HG03575 (cell line): ENCODE measurements around the gene PDE3B.
"Not testable (repeated sequence)": the region's sequence is repeated elsewhere in the genome, so short reads cannot be mapped to it uniquely, and the experiment has no call there.

Experiments
- ATAC-seq: cut with Tn5 transposase; IDR thresholded peaks from one replicate; pipeline ENCODE4 v1.9.1; 2021; ENCODE audit not compliant: unreplicated experiment, insufficient number of reproducible peaks, low FRiP score; ENCODE audit errors: extremely low read depth

PDE3B gene

GRCh38 chr11:14643697-14644225 lies at the start of gene PDE3B:
TSS of gene PDE3B (plus strand) at chr11:14643804. CDS start at chr11:14644076, 272 bp downstream.
- ATAC-seq = no peak

DNA sequence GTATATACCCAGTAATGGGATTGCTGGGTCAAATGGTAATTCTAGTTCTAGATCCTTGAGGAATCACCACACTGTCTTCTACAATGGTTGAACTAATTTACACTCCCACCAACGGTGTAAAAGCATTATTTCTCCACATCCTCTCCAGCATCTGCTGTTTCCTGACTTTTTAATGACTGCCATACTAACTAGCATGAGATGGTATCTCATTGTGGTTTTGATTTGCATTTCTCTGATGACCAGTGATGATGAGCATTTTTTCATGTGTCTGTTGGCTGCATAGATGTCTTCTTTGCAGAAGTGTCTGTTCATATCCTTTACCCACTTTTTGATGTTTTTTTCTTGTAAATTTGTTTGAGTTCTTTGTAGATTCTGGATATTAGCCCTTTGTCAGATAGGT lies 48.3 kb upstream of the PDE3B start:
- not testable (repeated sequence) for ATAC-seq

DNA sequence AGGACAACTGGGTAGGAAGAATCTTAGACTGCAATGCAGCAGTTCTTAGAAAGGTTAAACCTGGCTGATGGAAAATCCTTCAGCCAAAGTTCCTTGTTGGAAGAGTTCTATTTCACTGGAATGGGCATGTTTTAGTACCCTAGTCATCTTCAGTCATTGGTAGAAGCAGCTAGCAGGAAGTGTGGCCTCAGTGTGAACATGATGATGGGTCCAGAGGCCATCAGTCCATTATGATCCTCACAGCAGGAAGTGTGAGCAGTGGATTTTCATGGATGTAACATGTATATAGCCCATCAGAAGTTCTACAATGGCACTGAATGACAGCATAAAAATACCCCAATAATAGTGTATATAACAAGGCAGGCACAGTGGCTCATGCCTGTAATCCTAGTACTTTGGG lies 35.9 kb upstream of the PDE3B start:
- ATAC-seq = no peak

GRCh38 chr11:14609902-14610301 lies 33.7 kb upstream of the PDE3B start:
- ATAC-seq = no peak

DNA sequence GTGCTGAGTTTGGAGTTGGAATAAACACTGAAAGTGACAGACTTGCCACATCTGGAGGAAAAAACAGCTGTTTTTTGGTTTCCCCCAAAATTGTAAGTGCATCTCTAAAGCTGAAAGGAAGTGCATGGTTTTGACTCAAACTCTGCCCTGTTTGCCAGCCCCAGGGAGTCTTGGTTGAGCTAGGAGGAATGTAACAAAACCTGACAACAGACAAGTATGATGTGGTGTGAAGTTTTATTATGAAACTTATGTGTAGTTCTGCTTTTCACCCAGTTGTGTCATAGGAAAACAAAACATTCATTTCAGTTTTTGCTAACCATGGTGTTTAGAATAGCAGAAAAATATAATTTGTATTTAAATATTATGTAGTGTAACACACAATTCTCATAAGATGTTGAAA lies 31.7 kb upstream of the PDE3B start:
- no peak for ATAC-seq

DNA sequence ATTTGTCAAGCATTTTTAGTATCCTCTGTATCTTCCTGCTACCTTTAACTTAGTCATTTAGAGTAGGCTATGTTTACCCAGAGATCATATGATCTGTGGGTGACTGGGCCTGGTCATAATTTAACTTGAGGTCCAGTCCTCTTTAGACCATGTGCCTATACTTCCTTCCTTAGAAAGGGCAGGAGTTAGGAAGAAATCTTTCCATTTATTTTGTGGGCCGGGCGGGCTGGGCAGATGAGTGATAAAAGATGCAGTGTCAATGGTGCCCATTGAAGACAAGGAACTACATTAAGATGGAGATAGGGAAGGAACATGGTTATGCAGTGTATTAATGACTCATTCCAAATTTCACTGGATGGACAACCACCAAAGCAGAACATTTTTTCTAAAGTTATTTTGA lies 30.9 kb upstream of the PDE3B start:
- no peak for ATAC-seq

- ATAC-seq = no peak
These were observed 29.4 kb upstream of the PDE3B start for GRCh38 chr11:14614091-14614622.

GRCh38 chr11:14617241-14618027 lies 26.2 kb upstream of the PDE3B start:
- ATAC-seq = no peak

DNA sequence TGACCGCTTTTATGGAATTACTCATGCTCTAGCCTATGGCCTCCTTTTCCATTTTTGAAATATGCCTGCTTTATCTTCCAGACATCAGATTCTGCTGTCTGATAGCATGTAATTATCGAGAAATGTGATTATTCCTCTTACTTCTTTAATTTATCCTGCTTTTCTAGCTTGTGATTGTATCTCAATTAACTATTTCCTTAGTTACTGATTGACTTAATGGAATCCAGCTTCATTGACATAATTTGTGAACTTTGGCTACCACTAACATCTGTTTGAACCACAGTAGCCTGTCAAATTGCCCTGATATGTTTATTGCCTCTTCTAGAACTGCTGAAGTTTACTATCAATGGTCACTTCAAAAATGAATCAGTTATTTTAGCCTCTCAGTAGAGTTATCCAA lies 25.5 kb upstream of the PDE3B start:
- no peak for ATAC-seq

GRCh38 chr11:14619603-14620531 lies 23.7 kb upstream of the PDE3B start:
- no peak for ATAC-seq

DNA sequence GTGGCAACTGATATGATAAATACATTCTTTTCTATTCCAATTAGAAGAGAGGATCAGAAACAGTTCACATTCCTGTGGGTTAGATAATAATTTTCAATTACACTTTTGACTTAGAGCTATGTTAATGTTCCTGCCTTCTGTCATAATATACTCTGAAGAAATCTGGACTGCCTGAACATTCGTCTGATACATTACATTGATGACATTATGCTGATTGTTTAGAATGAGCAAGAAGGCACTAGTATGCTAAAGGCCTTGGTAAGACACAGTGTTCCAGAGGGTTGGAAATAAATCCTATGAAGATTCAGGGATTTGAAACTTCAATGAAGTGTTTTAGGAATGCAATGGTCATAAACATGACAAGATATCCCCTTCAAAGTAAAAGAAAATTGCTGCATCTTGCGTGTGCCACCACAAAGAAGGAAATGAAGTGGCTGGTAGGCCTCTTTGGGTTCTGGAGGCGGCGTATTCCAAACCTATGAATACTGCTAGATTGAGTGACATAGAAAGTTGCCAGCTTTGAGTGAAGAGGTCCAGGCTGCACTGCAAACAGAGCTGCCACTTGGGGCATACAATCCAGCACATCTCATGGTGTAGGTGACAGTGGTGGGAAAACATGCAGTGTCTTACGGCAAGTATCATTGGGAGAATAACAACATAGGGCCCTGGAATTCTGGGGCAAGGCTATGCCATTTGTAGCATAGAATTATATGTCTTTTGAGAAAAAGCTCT lies 21.2 kb upstream of the PDE3B start:
- no peak for ATAC-seq

- ATAC-seq = no peak
These were observed 20.6 kb upstream of the PDE3B start for GRCh38 chr11:14623036-14623435.

GRCh38 chr11:14625586-14626205 lies 17.9 kb upstream of the PDE3B start:
- no peak for ATAC-seq

- ATAC-seq = no peak
These were observed 17.0 kb upstream of the PDE3B start for GRCh38 chr11:14626650-14627049.

GRCh38 chr11:14633506-14634224 lies 9.9 kb upstream of the PDE3B start:
- ATAC-seq = not testable (repeated sequence)

GRCh38 chr11:14634813-14635212 lies 8.8 kb upstream of the PDE3B start:
- ATAC-seq = no peak

- ATAC-seq = no peak
These were observed 8.1 kb upstream of the PDE3B start for GRCh38 chr11:14635546-14635945.

DNA sequence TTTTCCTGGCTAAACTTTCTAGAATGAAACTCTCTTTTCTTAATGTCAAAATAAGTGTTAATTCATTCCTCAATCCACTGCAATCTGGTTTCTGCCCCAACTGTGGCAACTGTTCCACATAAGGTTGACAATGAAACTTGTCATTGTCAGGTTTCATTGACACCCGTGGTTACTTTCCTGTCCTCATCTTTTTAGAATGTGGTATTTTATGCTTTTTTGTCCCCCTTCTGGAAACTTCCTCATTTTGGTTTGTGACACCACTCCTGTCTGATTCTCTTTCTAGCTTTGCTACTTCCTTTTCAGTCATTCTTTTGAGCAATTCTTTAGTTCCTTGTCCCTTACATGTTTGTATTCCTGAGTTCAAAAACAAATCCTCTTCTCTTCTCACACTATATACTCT lies 7.5 kb upstream of the PDE3B start:
- no peak for ATAC-seq
